Airway epithelial cell (primary cell): ENCODE measurements around the gene NSFL1C. TPM values are rescaled to one million over a fixed set of nuclear protein-coding genes. Genes with fewer than 3 reads are reported as not detected.

Source experiments
- total RNA-seq: library from RNA; depleted of rRNA; stranded (reverse); fragments of >200 nt; gene quantifications from 2 replicates; pipeline ENCODE4 v1.2.3, GENCODE V29; 2015

Gene NSFL1C
- 47.6 and 65.8 TPM in 2 replicates for total RNA-seq

GRCh38 chr20:1466211-1467081 is at the start of gene NSFL1C:
Gene NSFL1C (minus strand): TSS chr20:1466849. CDS start chr20:1466824, 25 bp downstream.

DNA sequence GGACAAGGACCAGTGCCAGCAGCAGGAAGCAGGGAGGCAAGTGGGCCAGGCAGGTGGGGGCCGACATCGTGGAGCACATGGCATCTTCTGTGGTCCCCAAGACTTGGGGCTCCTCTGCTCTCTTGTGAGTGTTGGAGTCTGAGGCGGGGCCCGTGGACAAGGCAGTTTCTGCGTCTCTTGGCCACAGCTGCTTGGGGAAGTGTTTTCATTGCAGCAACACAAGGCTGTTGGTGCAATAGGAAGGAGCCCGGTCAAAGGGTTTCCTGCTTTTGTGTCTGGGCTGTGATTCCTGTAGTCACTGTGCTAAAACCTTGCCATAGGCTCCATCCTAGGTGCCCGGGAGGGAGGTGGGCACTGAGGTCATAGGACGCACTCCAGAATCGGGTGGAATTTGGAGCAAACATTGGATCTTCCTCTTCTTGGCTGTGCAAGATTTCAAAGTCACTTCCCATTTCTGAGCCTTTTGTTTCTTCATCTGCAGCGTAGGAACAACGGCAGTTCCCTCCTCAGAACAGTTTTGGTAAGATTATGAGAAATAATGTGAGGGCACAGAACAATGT is 24.7 kb upstream of the NSFL1C start, which contains the start of gene SIRPB2:
SIRPB2 (minus strand) TSS at position 140 of the 560 bp plus-strand sequence; CDS start at position 79, 61 bp downstream.

DNA sequence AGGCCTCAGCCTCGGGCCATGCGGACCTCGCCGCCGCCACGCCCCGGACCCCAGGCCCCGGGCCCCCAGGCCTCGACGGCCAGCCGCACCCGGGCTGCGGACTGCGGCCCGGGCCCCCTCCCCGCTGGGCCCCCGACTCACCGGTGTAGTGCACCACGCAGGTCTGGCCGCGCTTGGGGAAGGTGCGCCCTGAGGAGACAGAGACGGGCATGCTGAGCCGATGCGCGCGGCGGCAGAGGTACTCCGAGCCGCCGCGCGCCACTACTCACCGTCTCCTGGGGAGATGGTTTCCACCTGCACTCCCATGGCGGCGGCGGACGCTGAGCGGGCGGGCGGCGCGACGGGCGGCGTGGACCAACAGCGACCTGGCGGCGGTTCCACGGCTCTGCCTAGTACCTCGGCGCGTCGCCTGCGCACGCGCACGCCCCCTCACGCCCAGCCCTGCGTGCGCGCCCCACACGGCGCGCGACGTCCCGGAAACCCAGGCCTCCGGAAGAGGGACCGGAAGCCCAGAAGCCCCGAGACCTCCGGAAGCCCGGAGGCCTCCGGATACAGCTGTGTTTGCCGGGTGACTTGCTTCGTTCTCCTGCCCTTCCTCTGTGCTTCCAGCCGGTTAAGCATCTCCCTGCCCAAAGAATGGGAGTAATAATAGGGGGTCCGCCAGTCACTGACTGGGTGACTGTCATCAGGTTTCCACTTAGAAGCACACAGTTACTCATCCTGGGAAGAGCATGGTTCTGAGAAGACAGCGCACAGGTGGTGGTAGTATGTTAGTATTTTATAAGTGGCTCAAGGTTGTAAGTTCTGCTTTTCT is 73.7 kb downstream of the NSFL1C start, which contains the start of gene FKBP1A:
FKBP1A (minus strand) TSS at position 362 of the 814 bp plus-strand sequence; CDS start at position 306, 56 bp downstream.

Other genes with a start within 250 kb of the NSFL1C start
- not detected in 2 replicates for gene RAD21L1, start 240.8 kb downstream of the NSFL1C start, total RNA-seq
- gene SNPH, start 200.6 kb downstream of the NSFL1C start, total RNA-seq = 3.6 and 5.8 TPM in 2 replicates
- 28.1 and 33.9 TPM in 2 replicates for gene SDCBP2, start 137.7 kb downstream of the NSFL1C start, total RNA-seq
- gene FKBP1A, start 73.8 kb downstream of the NSFL1C start, total RNA-seq = 138 and 159 TPM in 2 replicates
- 0.23 and 0.49 TPM in 2 replicates for gene SIRPB2, start 24.6 kb upstream of the NSFL1C start, total RNA-seq
- gene SIRPD, start 90.9 kb upstream of the NSFL1C start, total RNA-seq = not detected in 2 replicates
- 1.3 and 4.0 TPM in 2 replicates for gene SIRPB1, start 153.2 kb upstream of the NSFL1C start, total RNA-seq
- gene SIRPG, start 190.9 kb upstream of the NSFL1C start, total RNA-seq = not detected in 2 replicates